ENCODE data around the gene ATN1.

Gene ATN1

DNA sequence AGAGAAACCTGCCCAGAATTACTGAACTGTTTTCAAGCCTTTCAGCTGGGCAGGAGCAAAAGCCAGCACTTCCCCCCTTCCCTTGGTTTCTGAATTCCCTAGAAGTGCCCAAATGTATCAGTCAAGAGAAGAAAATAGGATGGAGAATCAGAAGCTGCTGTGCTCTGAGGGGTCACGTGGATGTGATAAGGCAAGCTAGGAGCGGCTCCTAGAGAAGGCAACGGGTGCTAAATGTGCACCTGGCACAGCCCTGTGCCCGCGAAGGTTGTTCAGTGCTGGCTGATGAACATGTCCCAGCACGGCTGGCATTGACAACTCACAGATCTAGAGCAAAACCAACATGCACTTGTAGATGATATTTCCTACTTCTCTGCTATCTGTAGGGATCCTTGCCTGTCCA, 51.3 kb downstream of the ATN1 start:
- no peak for DNase-seq

DNA sequence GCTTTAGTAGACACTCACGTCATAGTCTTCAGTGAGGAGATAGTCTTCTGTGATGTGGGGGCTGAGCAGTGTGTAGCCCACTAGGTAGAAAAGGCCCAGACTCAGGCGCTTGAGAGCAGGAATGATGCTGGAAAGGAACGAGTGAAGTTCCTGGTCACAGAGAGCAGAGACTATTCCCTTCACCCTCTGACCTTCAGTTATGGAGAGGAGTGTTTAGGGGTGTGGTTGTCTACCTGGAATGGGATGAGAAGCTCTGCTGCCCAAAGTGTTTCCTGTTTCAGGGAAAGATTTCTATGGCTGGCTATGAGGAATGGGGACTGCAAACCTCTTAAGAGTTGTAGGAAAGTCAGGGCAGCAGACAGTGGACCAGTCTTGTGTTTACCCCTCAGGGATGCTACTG, 51.7 kb downstream of the ATN1 start:
- DNase-seq: no peak

DNA sequence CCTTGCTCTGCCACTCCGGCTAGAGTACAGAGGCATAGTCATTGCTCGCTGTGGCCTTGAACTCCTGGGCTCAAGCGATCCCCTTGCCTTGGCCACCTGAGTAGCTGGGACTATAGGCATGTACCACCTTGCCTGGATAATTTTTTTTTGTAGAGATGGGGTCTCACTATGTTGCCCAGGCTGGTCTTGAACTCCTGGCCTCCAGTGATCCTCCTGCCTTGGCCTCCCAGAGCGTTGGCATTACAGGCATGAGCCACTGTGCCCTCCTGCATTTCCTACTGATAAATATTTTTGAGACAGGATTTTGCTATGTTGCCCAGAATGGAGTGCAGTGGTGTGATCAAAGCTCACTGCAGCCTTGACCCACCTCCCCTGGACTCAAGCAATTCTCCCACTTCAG, 52.3 kb downstream of the ATN1 start:
- DNase-seq: no peak

- no peak for DNase-seq
These were observed 53.0 kb downstream of the ATN1 start for GRCh38 chr12:6980740-6981139.

GRCh38 chr12:6981152-6982052, 53.6 kb downstream of the ATN1 start:
- DNase-seq: no peak

GRCh38 chr12:6982532-6982931, 54.8 kb downstream of the ATN1 start:
- no peak for DNase-seq

GRCh38 chr12:6987956-6988553, 60.3 kb downstream of the ATN1 start:
- DNase-seq: no peak
